Measurements from ENCODE around the gene SCLT1.

Gene SCLT1

DNA sequence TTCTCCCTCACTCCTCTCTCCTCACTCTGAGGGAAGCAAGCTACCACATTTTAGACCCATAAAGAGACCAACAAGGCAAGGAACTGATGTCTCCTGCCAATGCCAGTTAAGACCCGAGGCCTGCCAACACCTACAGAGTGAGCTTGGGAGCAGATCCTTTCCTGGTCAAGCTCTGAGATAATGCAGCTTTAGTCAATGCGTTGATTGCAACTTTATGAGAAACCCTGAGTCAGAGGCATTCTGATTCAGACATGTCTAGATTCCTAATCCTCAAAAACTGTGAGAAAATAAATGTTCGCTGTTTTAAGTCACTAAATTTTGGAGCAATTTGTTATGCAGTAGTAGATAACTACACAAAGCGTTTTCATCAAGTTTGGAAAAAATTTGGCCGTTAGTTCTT, 168.4 kb downstream of the SCLT1 start:
- TF ChIP-seq FOXP2 (optimal IDR thresholded peaks at IDR 0.05; ENCODE audit: borderline replicate concordance, extremely low read depth, extremely low read length, insufficient read depth) (no peak), TAF1 (IDR thresholded peaks at IDR 0.05; ENCODE audit: borderline replicate concordance, insufficient read depth, low read length) (no peak), POLR2AphosphoS5 (IDR thresholded peaks at IDR 0.05; ENCODE audit: low read depth, low read length) (no peak), SIN3A (IDR thresholded peaks at IDR 0.05; ENCODE audit: borderline replicate concordance, insufficient read depth, low read length) (no peak)
- TF ChIP-seq, protein P1, sequence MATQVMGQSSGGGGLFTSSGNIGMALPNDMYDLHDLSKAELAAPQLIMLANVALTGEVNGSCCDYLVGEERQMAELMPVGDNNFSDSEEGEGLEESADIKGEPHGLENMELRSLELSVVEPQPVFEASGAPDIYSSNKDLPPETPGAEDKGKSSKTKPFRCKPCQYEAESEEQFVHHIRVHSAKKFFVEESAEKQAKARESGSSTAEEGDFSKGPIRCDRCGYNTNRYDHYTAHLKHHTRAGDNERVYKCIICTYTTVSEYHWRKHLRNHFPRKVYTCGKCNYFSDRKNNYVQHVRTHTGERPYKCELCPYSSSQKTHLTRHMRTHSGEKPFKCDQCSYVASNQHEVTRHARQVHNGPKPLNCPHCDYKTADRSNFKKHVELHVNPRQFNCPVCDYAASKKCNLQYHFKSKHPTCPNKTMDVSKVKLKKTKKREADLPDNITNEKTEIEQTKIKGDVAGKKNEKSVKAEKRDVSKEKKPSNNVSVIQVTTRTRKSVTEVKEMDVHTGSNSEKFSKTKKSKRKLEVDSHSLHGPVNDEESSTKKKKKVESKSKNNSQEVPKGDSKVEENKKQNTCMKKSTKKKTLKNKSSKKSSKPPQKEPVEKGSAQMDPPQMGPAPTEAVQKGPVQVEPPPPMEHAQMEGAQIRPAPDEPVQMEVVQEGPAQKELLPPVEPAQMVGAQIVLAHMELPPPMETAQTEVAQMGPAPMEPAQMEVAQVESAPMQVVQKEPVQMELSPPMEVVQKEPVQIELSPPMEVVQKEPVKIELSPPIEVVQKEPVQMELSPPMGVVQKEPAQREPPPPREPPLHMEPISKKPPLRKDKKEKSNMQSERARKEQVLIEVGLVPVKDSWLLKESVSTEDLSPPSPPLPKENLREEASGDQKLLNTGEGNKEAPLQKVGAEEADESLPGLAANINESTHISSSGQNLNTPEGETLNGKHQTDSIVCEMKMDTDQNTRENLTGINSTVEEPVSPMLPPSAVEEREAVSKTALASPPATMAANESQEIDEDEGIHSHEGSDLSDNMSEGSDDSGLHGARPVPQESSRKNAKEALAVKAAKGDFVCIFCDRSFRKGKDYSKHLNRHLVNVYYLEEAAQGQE (IDR thresholded peaks at IDR 0.05; ENCODE audit: insufficient read depth in 1 of 2, low read depth in 2 of 2, low read length in 2 of 2), result no peak

- TF ChIP-seq SIN3A (IDR thresholded peaks at IDR 0.05; ENCODE audit: borderline replicate concordance, insufficient read depth, low read length) (no peak), POLR2AphosphoS5 (IDR thresholded peaks at IDR 0.05; ENCODE audit: low read depth, low read length) (no peak), FOXP2 (optimal IDR thresholded peaks at IDR 0.05; ENCODE audit: borderline replicate concordance, extremely low read depth, extremely low read length, insufficient read depth) (no peak), TAF1 (IDR thresholded peaks at IDR 0.05; ENCODE audit: borderline replicate concordance, insufficient read depth, low read length) (no peak)
- TF ChIP-seq, protein P1 (IDR thresholded peaks at IDR 0.05; ENCODE audit: insufficient read depth in 1 of 2, low read depth in 2 of 2, low read length in 2 of 2), result no peak
Measured at GRCh38 chr4:128921954-128922353, 171.4 kb downstream of the SCLT1 start.

- TF ChIP-seq TAF1 (IDR thresholded peaks at IDR 0.05; ENCODE audit: borderline replicate concordance, insufficient read depth, low read length), result no peak
- TF ChIP-seq, protein P1 (IDR thresholded peaks at IDR 0.05; ENCODE audit: insufficient read depth in 1 of 2, low read depth in 2 of 2, low read length in 2 of 2), result no peak
- TF ChIP-seq FOXP2 (optimal IDR thresholded peaks at IDR 0.05; ENCODE audit: borderline replicate concordance, extremely low read depth, extremely low read length, insufficient read depth), result no peak
- no peak for TF ChIP-seq SIN3A (IDR thresholded peaks at IDR 0.05; ENCODE audit: borderline replicate concordance, insufficient read depth, low read length)
- TF ChIP-seq POLR2AphosphoS5 (IDR thresholded peaks at IDR 0.05; ENCODE audit: low read depth, low read length), result no peak
Measured at GRCh38 chr4:128917781-128918180, 175.6 kb downstream of the SCLT1 start.

DNA sequence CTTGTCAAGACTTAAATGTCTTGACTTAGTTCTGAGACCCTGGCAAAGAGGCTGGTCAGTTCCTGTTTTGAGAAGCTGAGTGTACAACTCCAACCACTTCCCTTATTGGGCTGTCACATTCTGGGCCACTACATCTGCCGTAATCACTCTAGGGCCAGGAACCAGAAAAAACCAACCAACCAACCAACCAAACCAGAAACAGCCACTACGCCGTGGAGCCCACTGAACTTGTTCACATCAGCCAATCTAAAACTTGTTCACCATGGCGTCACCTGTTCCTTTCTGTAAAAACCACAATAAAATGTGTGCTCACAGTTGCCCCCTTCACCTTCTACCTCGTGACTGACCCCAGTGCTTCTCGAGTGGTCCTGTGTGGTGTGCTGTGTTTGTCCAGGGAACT, 176.5 kb downstream of the SCLT1 start:
- TF ChIP-seq SIN3A (IDR thresholded peaks at IDR 0.05; ENCODE audit: borderline replicate concordance, insufficient read depth, low read length) (no peak), FOXP2 (optimal IDR thresholded peaks at IDR 0.05; ENCODE audit: borderline replicate concordance, extremely low read depth, extremely low read length, insufficient read depth) (no peak), TAF1 (IDR thresholded peaks at IDR 0.05; ENCODE audit: borderline replicate concordance, insufficient read depth, low read length) (no peak), POLR2AphosphoS5 (IDR thresholded peaks at IDR 0.05; ENCODE audit: low read depth, low read length) (no peak)
- TF ChIP-seq, protein P1 (IDR thresholded peaks at IDR 0.05; ENCODE audit: insufficient read depth in 1 of 2, low read depth in 2 of 2, low read length in 2 of 2), result no peak

DNA sequence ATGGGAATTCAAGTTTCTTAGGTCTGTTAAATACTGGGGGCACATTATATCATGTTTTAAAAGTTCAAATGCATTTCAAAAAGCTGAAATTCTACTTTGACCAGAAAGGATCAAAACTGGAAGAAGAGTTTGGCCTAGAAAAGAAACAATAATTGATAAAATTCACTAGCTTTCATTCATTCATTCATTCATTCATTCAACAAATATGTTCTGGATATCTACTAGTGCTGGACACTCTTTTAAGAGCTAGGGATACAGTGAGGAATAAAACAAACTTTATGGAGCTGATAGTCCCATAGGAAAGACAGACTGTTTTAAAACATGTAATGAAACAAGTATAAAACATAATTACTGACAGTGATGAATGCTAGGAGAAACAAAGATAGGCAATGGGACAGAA, 177.8 kb downstream of the SCLT1 start:
- TF ChIP-seq, protein P1 (IDR thresholded peaks at IDR 0.05; ENCODE audit: insufficient read depth in 1 of 2, low read depth in 2 of 2, low read length in 2 of 2), result no peak
- no peak for TF ChIP-seq SIN3A (IDR thresholded peaks at IDR 0.05; ENCODE audit: borderline replicate concordance, insufficient read depth, low read length)
- no peak for TF ChIP-seq TAF1 (IDR thresholded peaks at IDR 0.05; ENCODE audit: borderline replicate concordance, insufficient read depth, low read length)
- TF ChIP-seq FOXP2 (optimal IDR thresholded peaks at IDR 0.05; ENCODE audit: borderline replicate concordance, extremely low read depth, extremely low read length, insufficient read depth), result no peak
- no peak for TF ChIP-seq POLR2AphosphoS5 (IDR thresholded peaks at IDR 0.05; ENCODE audit: low read depth, low read length)
